HEK293 (cell line): ENCODE results near the gene GLRA1.

Experiments used
- CTCF ChIA-PET: fragments of 350-600 bp; formaldehyde crosslinking; extraction: SDS; loops from one replicate; lab custom pipeline; 2021; ENCODE audit warnings: antibody characterized with exemption; lab: Yijun Ruan, JAX
- POLR2A ChIA-PET: fragments of 300-600 bp; formaldehyde crosslinking; extraction: SDS; loops from one replicate; lab custom pipeline; 2020; ENCODE audit warnings: antibody characterized with exemption, inconsistent platforms; lab: Yijun Ruan, JAX
- H3K27ac ChIP-seq: fragments of 200-500 bp; sonication (Bioruptor generic); 2 replicates; pipeline ENCODE4 v1.5.1; 2014; ENCODE audit warnings: low read depth, low read length, control low read depth, inconsistent platforms; ENCODE audit errors: extremely low read depth
- H3K36me3 ChIP-seq, 2 experiments: fragments of 200-500 bp in 1 of 2; sonication (Bioruptor generic) in 1 of 2; 1 replicate in 1 of 2; 2 replicates in 1 of 2; pipeline ENCODE4 v1.5.1; 2014 to 2017; ENCODE audit warnings: inconsistent platforms in 2 of 2, low read length in 2 of 2; ENCODE audit not compliant: control insufficient read depth in 2 of 2, insufficient read depth in 1 of 2
- H3K4me1 ChIP-seq: fragments of 200-500 bp; sonication (Bioruptor generic); 2 replicates; pipeline ENCODE4 v1.5.1; 2014; ENCODE audit warnings: mild to moderate bottlenecking, low read length, inconsistent platforms; ENCODE audit not compliant: control insufficient read depth, insufficient read depth
- H3K4me3 ChIP-seq: 2 replicates; pipeline ENCODE4 v1.5.1; 2011; ENCODE audit warnings: low read depth, mild to moderate bottlenecking, control low read depth, low read length, moderate library complexity
- H3K9me3 ChIP-seq: fragments of 200-500 bp; sonication (Bioruptor generic); 2 replicates; pipeline ENCODE4 v1.5.1; 2014; ENCODE audit warnings: low read depth, low read length, inconsistent platforms; ENCODE audit not compliant: control insufficient read depth, insufficient read depth
- EGR2 ChIP-seq: fragments of 450-650 bp; formaldehyde crosslinking; IDR thresholded peaks from 2 replicates; pipeline ENCODE4 v1.5.1; 2016; ENCODE audit warnings: low read depth, missing biosample characterization, missing genetic modification characterization
- RBAK ChIP-seq: fragments of 450-650 bp; formaldehyde crosslinking; IDR thresholded peaks from 2 replicates; pipeline ENCODE4 v1.5.1; 2016; ENCODE audit warnings: missing biosample characterization, missing genetic modification characterization
- REST ChIP-seq: fragments of 450-650 bp; formaldehyde crosslinking; IDR thresholded peaks from 2 replicates; pipeline ENCODE4 v1.5.1; 2016; ENCODE audit warnings: missing biosample characterization, missing genetic modification characterization
- SALL2 ChIP-seq: fragments of 450-650 bp; formaldehyde crosslinking; IDR thresholded peaks from 2 replicates; pipeline ENCODE4 v1.5.0; 2017; ENCODE audit warnings: missing biosample characterization, mild to moderate bottlenecking, missing genetic modification characterization, borderline replicate concordance
- SETDB1 ChIP-seq: IDR thresholded peaks from one replicate; pipeline ENCODE4 v1.6.1; 2017; ENCODE audit warnings: mild to moderate bottlenecking, low read length, moderate library complexity, mixed read lengths; ENCODE audit not compliant: insufficient read length
- TCF7L2 ChIP-seq: IDR thresholded peaks from 2 replicates; pipeline ENCODE4 v1.6.1; 2011; ENCODE audit warnings: low read depth, mild to moderate bottlenecking, inconsistent platforms, low read length, moderate library complexity, borderline replicate concordance
- ZBTB8A ChIP-seq: fragments of 450-650 bp; formaldehyde crosslinking; IDR thresholded peaks from 2 replicates; pipeline ENCODE4 v1.5.1; 2016; ENCODE audit warnings: missing biosample characterization, missing genetic modification characterization
- ZNF10 ChIP-seq: fragments of 450-650 bp; formaldehyde crosslinking; IDR thresholded peaks from 2 replicates; pipeline ENCODE4 v1.5.1; 2017; ENCODE audit warnings: missing biosample characterization, missing genetic modification characterization
- ZNF112 ChIP-seq: fragments of 450-650 bp; formaldehyde crosslinking; IDR thresholded peaks from 2 replicates; pipeline ENCODE4 v1.5.0; 2017; ENCODE audit warnings: missing biosample characterization, missing genetic modification characterization
- ZNF155 ChIP-seq: fragments of 450-650 bp; formaldehyde crosslinking; IDR thresholded peaks from 2 replicates; pipeline ENCODE4 v1.5.1; 2016; ENCODE audit warnings: missing biosample characterization, missing genetic modification characterization
- ZNF18 ChIP-seq: fragments of 450-650 bp; formaldehyde crosslinking; IDR thresholded peaks from 2 replicates; pipeline ENCODE4 v1.5.1; 2016; ENCODE audit warnings: missing biosample characterization, missing genetic modification characterization
- ZNF19 ChIP-seq: fragments of 450-650 bp; formaldehyde crosslinking; IDR thresholded peaks from 2 replicates; pipeline ENCODE4; 2016; ENCODE audit warnings: missing biosample characterization, missing genetic modification characterization, low read depth
- ZNF211 ChIP-seq: fragments of 450-650 bp; formaldehyde crosslinking; IDR thresholded peaks from 2 replicates; pipeline ENCODE4 v1.5.1; 2016; ENCODE audit warnings: low read depth, missing biosample characterization, missing genetic modification characterization
- ZNF223 ChIP-seq: fragments of 450-650 bp; formaldehyde crosslinking; IDR thresholded peaks from 2 replicates; pipeline ENCODE4 v1.5.1; 2016; ENCODE audit warnings: missing biosample characterization, missing genetic modification characterization
- ZNF416 ChIP-seq: fragments of 450-650 bp; formaldehyde crosslinking; IDR thresholded peaks from 2 replicates; pipeline ENCODE4 v1.5.1; 2016; ENCODE audit warnings: missing biosample characterization, missing genetic modification characterization
- ZNF433 ChIP-seq: fragments of 450-650 bp; formaldehyde crosslinking; IDR thresholded peaks from 2 replicates; pipeline ENCODE4 v1.5.1; 2016; ENCODE audit warnings: missing biosample characterization, missing genetic modification characterization, low read depth
- ZNF501 ChIP-seq: fragments of 450-650 bp; formaldehyde crosslinking; IDR thresholded peaks from 2 replicates; pipeline ENCODE4 v1.5.1; 2016; ENCODE audit warnings: missing biosample characterization, missing genetic modification characterization
- ZNF548 ChIP-seq: fragments of 450-650 bp; formaldehyde crosslinking; IDR thresholded peaks from 2 replicates; pipeline ENCODE4 v1.5.1; 2016; ENCODE audit warnings: missing biosample characterization, missing genetic modification characterization
- ZNF600 ChIP-seq: fragments of 450-650 bp; formaldehyde crosslinking; IDR thresholded peaks from 2 replicates; pipeline ENCODE4 v1.5.1; 2016; ENCODE audit warnings: missing biosample characterization, missing genetic modification characterization
- ZNF624 ChIP-seq: fragments of 450-650 bp; formaldehyde crosslinking; IDR thresholded peaks from 2 replicates; pipeline ENCODE4 v1.5.1; 2017; ENCODE audit warnings: missing biosample characterization, missing genetic modification characterization
- ZNF629 ChIP-seq: fragments of 450-650 bp; formaldehyde crosslinking; IDR thresholded peaks from 2 replicates; pipeline ENCODE4 v1.5.1; 2017; ENCODE audit warnings: missing biosample characterization, missing genetic modification characterization
- ZNF692 ChIP-seq: fragments of 450-650 bp; formaldehyde crosslinking; IDR thresholded peaks from 2 replicates; pipeline ENCODE4 v1.5.1; 2016; ENCODE audit warnings: missing biosample characterization, missing genetic modification characterization
- ZNF701 ChIP-seq: fragments of 450-650 bp; formaldehyde crosslinking; IDR thresholded peaks from 2 replicates; pipeline ENCODE4 v1.5.1; 2016; ENCODE audit warnings: missing biosample characterization, missing genetic modification characterization

Gene GLRA1

GRCh38 chr5:151892393-151892792, 32.3 kb downstream of the GLRA1 start (continued):
- no peak for TF ChIP-seq ZNF692 (tag by site-specific recombination)
- TF ChIP-seq ZNF18 (tag by site-specific recombination), result 0 out of 2 replicates have a peak, but pooled peaks have one; percentile 48
- no peak for TF ChIP-seq ZNF624 (tag by site-specific recombination)
- TF ChIP-seq SALL2, result 0 out of 2 replicates have a peak, but pooled peaks have one; percentile 38
- TF ChIP-seq ZNF112 (tag by site-specific recombination), result no peak
- no peak for TF ChIP-seq ZNF211 (tag by site-specific recombination)
- TF ChIP-seq ZNF19 (tag by site-specific recombination), result no peak
- no peak for TF ChIP-seq EGR2
- no peak for TF ChIP-seq TCF7L2
- no peak for TF ChIP-seq RBAK (tag by site-specific recombination)
- TF ChIP-seq ZNF155 (tag by site-specific recombination), result no peak
- TF ChIP-seq SETDB1, result no peak
- TF ChIP-seq ZNF10 (tag by site-specific recombination), result no peak
- no peak for TF ChIP-seq ZNF223 (tag by site-specific recombination)
- TF ChIP-seq ZNF433, result no peak
- TF ChIP-seq ZNF501 (tag by site-specific recombination), result no peak
- TF ChIP-seq ZNF629, result 0 out of 2 replicates have a peak, but pooled peaks have one; percentile 23

- Histone ChIP-seq H3K27ac (no peak overlapping the region), H3K9me3 (no peaks in the 10 kb centered on the region), H3K36me3 (no peaks in the 10 kb centered on the region), H3K4me1 (peaks cover under 1% of the 10 kb centered on the region; the same call in 1 of the 2 replicates), H3K4me3 (no peak overlapping the region)
- ChIA-PET POLR2A (no interaction called here), CTCF (interaction anchor here (0.5 to 0.9 kb wide), 3 partner anchors 55 to 336 kb away, joined by 3 read pairs; no protein-coding TSS in a partner anchor)
- TF ChIP-seq ZNF548 (tag by site-specific recombination), result no peak
- TF ChIP-seq ZBTB8A (tag by site-specific recombination), result no peak
- TF ChIP-seq ZNF701 (tag by site-specific recombination), result no peak
- TF ChIP-seq ZNF19 (tag by site-specific recombination), result no peak
- no peak for TF ChIP-seq REST (tag by site-specific recombination)
- no peak for TF ChIP-seq ZNF416 (tag by site-specific recombination)
- TF ChIP-seq ZNF600 (tag by site-specific recombination), result no peak
Measured at GRCh38 chr5:151890299-151890698, 34.4 kb downstream of the GLRA1 start.
